ENCODE measurements around the gene PRDM16.

Gene PRDM16

DNA sequence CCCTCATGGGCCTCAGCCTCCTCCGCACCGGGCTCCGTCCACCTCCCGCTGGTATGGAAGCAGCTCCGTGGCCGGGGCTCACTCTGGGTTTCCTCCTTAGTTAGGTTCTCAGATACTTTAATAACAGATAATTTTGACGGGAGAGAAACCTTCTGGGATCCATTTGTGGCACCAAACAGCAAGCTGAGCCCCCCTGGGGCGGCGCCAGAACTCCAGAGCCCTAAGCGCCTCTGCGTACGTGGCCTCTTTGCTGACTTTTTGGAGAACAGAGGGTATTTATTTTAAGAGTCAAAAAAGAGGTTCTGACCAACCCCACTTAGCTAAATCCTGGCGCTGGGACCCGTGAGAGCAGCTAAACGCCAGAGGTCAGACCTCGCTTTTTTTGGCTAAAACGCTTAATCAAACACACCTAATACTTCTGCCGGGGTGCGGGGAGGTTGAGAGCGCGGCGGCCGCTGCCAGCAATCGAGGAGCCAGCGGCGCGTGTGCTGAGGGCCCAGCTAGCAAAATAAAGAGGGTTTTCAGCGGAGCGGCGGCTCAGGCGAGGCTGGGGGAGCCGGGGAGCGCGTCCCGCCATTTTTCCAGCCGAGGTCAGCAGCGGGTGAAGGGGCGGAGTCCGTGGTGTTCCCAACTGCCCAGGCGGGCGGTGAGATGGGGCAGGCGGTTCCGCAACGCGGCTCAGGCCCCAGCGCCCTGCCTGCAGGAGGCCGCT lies 171.7 kb downstream of the PRDM16 start:
- Histone ChIP-seq H3K36me3 (ENCODE audit: control insufficient read depth, insufficient read depth, low read length) (no peaks in the 10 kb centered on the region; the same call in 1 of the 2 replicates), H3K4me1 (ENCODE audit: control insufficient read depth, insufficient read depth, low read length) (no peaks in the 10 kb centered on the region), H3K4me3 (ENCODE audit: low read length) (no peak overlapping the region), H3K9me3 (ENCODE audit: control insufficient read depth, insufficient read depth, low read length) (peaks cover 3% of the 10 kb centered on the region), H3K27me3 (ENCODE audit: control insufficient read depth, insufficient read depth, low read length) (no peaks in the 10 kb centered on the region), H3K27ac (ENCODE audit: low read length) (no peak overlapping the region)
- no peak for DNase-seq (ENCODE audit: low read depth, low spot score)
- no CpG with 5 or more reads among the region's 47 CpGs for WGBS (ENCODE audit: insufficient coverage, insufficient read length)

DNA sequence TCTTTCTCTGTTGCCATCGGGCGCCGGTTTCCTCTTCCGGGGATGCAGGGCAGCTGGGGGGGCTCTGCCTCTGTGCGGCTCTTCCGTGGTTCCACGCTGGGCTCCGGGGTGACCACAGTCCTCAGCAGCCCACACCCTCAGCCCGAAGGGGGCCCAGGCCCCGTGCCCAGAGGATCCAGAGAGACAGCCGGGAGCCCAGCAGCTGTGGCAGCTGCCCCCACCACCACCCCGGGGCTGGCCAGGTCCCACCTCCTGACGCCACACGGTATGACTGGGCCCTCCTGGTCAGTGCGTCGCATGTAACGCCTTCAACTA lies 172.2 kb downstream of the PRDM16 start:
- peaks cover 4% of the 10 kb centered on the region for H3K9me3 ChIP-seq (ENCODE audit: control insufficient read depth, insufficient read depth, low read length)
- no CpG with 5 or more reads among the region's 17 CpGs for WGBS (ENCODE audit: insufficient coverage, insufficient read length)
- H3K27ac ChIP-seq (ENCODE audit: low read length): no peak overlapping the region
- H3K36me3 ChIP-seq (ENCODE audit: control insufficient read depth, insufficient read depth, low read length): no peaks in the 10 kb centered on the region; the same call in 1 of the 2 replicates
- DNase-seq (ENCODE audit: low read depth, low spot score): no peak
- H3K4me3 ChIP-seq (ENCODE audit: low read length): no peak overlapping the region
- H3K4me1 ChIP-seq (ENCODE audit: control insufficient read depth, insufficient read depth, low read length): no peaks in the 10 kb centered on the region
- no peaks in the 10 kb centered on the region for H3K27me3 ChIP-seq (ENCODE audit: control insufficient read depth, insufficient read depth, low read length)

DNA sequence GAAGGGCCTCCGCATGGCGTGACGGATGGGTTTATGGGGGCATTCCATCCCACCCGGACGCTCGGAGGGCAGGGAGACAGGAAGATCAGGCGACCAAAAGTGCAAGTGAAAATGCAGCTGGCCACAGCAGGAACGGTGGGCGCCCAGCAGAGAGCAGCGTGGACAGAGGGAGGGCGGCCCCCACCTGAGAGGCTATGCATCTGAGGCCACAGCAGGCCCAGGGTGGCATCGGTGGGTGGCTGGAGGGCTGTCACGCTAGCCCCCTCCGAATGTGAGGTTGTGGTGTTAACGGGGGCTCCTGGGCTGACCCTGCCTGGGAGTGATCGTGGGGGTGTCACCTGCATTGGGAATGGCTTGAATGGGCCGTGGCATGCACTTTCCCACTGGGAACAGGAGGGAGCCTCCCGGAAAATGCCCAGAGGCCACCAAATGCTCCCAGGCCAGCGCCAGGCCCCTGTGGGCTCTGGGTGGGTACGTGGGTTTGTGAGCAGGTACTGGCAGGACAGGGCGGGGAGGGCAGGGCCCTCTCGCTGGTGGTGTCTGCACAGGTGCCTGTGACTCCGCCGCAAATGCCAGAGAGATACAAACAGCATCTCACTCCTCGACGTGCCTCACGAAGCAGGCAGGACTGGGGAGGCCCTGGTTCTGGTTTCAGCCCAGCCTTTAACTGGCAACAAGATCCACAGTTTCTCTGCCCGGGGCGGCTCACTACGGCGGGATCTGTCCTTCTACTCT lies 172.8 kb downstream of the PRDM16 start:
- H3K27me3 ChIP-seq (ENCODE audit: control insufficient read depth, insufficient read depth, low read length): no peaks in the 10 kb centered on the region

DNA sequence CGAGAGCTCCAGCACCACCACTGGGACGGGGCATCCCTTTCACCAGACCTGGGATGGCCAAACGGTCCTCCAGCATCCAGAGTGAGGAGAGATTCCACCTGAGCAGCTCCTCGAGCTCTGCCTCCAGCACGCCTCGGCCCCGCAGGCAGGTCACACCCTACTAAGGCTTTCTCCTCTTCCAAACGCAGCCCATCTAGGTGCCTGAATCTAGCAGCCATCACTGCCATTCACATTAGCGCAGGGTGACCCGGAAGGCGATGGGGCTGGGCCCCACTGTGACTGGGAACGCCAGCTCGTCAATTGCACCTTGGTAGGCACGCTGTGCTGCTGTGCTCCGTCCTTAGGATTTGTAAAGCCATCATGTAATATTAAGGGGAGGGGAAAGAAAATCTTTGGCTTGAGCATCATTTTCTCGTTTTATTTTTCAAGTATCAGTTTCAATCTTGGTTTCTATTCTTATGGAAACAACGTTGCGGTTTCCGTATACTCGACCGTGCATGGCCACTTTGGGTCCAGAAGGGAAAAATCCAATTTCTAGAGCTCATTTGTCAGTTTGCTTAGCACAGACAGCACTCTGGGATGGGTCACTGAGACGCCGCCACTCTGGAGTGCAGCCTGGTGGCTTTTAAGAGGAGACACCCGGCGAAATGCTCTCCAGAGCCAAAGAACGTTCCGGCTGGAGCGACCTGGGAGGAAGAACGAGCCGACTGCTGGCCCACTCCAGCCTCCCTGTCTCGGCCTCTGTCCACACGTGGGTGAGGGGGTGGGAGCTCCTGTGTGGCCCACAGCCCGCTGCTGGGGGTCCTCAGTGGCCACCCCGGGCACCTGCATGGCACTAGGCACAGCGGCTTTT lies 173.6 kb downstream of the PRDM16 start:
- H3K27me3 ChIP-seq (ENCODE audit: control insufficient read depth, insufficient read depth, low read length): no peaks in the 10 kb centered on the region
- no peak overlapping the region for H3K4me3 ChIP-seq (ENCODE audit: low read length)
- no peaks in the 10 kb centered on the region for H3K4me1 ChIP-seq (ENCODE audit: control insufficient read depth, insufficient read depth, low read length)
- no peak overlapping the region for H3K27ac ChIP-seq (ENCODE audit: low read length)
- peaks cover 4% of the 10 kb centered on the region for H3K9me3 ChIP-seq (ENCODE audit: control insufficient read depth, insufficient read depth, low read length)
- no CpG with 5 or more reads among the region's 35 CpGs for WGBS (ENCODE audit: insufficient coverage, insufficient read length)
- no peaks in the 10 kb centered on the region; the same call in 1 of the 2 replicates for H3K36me3 ChIP-seq (ENCODE audit: control insufficient read depth, insufficient read depth, low read length)
- no peak for DNase-seq (ENCODE audit: low read depth, low spot score)

More for the DNA sequence above, 172.8 kb downstream of the PRDM16 start:
- WGBS (ENCODE audit: insufficient coverage, insufficient read length): no CpG with 5 or more reads among the region's 31 CpGs
- H3K27ac ChIP-seq (ENCODE audit: low read length): no peak overlapping the region
- H3K4me3 ChIP-seq (ENCODE audit: low read length): no peak overlapping the region
- H3K9me3 ChIP-seq (ENCODE audit: control insufficient read depth, insufficient read depth, low read length): peaks cover 4% of the 10 kb centered on the region
- DNase-seq (ENCODE audit: low read depth, low spot score): no peak
- no peaks in the 10 kb centered on the region for H3K4me1 ChIP-seq (ENCODE audit: control insufficient read depth, insufficient read depth, low read length)
- H3K36me3 ChIP-seq (ENCODE audit: control insufficient read depth, insufficient read depth, low read length): no peaks in the 10 kb centered on the region; the same call in 1 of the 2 replicates

DNA sequence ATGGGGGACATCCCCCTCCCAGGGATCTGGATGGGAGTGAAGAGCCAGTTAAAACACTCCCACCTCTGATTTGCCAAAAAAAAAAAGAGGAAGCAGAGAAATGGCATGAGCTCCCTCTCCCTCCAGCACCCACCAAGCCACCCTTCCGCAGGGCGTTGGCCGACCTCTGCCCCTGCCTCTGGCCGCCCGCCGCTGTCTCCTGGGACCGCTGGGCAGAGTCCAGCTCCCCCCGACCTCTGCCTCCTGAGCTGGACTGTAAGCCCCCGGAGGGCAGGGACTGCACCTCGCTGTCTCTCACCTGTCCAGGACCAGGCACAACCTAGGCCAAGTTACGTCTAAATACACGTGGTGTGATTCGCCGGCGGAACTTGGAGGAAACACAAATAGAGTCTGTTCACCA lies 174.3 kb downstream of the PRDM16 start:
- Histone ChIP-seq H3K27me3 (ENCODE audit: control insufficient read depth, insufficient read depth, low read length) (no peaks in the 10 kb centered on the region), H3K36me3 (ENCODE audit: control insufficient read depth, insufficient read depth, low read length) (no peaks in the 10 kb centered on the region; the same call in 1 of the 2 replicates), H3K27ac (ENCODE audit: low read length) (no peak overlapping the region), H3K9me3 (ENCODE audit: control insufficient read depth, insufficient read depth, low read length) (peaks cover 4% of the 10 kb centered on the region), H3K4me3 (ENCODE audit: low read length) (no peak overlapping the region), H3K4me1 (ENCODE audit: control insufficient read depth, insufficient read depth, low read length) (no peaks in the 10 kb centered on the region)
- DNase-seq (ENCODE audit: low read depth, low spot score): no peak
- no CpG with 5 or more reads among the region's 15 CpGs for WGBS (ENCODE audit: insufficient coverage, insufficient read length)

DNA sequence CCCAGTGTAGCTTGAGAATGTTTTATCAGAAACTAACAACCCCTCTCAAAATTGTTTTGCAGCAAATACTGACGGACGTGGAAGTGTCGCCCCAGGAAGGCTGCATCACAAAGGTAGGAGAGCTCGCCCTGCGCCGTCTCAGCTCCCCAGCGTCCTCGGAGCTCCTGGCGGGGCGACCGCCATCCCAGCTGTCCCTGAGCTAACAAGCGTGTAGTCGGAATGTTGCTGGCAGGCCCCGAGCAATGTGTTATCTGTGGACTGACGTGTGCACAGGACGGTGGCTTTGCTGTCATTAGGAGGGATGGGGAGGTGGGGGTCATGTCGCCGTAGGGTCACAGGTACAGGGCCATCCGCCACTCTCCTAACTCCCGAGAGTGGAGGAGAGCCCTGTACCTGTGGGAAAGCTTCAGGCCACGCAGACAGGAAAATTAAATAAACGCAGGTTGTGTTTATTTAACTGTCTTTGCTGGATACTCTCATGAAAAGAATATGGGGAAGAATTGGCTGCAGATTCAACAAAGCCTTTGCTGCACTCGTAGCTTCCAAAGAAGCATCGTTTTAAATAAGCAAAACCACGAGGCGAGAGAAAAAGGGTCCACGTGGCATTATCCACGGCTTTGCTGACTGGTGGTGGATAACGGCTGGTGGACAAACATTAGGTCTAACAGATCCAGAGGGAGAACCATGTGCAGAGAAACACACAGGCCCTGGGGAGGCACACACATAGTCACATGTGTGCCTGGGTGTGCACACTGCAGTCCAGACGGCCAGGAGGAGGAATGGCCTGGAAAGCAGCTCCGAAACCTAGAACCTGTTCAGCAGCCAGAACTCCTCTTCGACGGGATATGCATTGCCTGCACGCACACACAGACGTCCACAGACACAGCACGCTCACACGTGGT lies 175.3 kb downstream of the PRDM16 start:
- Histone ChIP-seq H3K27me3 (ENCODE audit: control insufficient read depth, insufficient read depth, low read length) (no peaks in the 10 kb centered on the region), H3K4me1 (ENCODE audit: control insufficient read depth, insufficient read depth, low read length) (no peaks in the 10 kb centered on the region), H3K27ac (ENCODE audit: low read length) (no peak overlapping the region), H3K36me3 (ENCODE audit: control insufficient read depth, insufficient read depth, low read length) (no peaks in the 10 kb centered on the region; the same call in 1 of the 2 replicates), H3K4me3 (ENCODE audit: low read length) (no peak overlapping the region), H3K9me3 (ENCODE audit: control insufficient read depth, insufficient read depth, low read length) (peaks cover 6% of the 10 kb centered on the region)
- WGBS (ENCODE audit: insufficient coverage, insufficient read length): no CpG with 5 or more reads among the region's 37 CpGs
- DNase-seq (ENCODE audit: low read depth, low spot score): no peak

DNA sequence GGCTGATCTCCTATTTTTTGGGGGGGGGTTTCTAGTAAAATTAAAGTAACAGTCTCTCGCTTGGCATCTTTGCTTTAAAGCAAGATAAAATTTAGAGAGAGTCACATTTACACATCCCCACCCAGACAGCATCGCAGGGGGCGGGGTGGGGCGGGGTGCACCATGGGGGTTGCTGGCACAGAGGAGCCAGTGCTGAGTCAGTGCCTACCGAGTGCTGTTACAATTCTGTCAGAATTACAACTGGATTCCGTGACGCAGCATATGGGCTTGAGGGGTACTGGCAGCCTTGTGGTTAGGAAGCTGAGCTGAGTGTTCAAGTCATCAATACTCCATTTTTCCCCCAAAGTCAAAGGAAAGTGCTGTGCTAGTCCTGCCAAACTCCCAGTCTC lies 175.9 kb downstream of the PRDM16 start:
- Histone ChIP-seq H3K4me1 (ENCODE audit: control insufficient read depth, insufficient read depth, low read length) (no peaks in the 10 kb centered on the region; the same call in 1 of the 2 replicates), H3K4me3 (ENCODE audit: low read length) (no peak overlapping the region), H3K9me3 (ENCODE audit: control insufficient read depth, insufficient read depth, low read length) (peaks cover 6% of the 10 kb centered on the region; the same call in 1 of the 2 replicates), H3K27me3 (ENCODE audit: control insufficient read depth, insufficient read depth, low read length) (no peaks in the 10 kb centered on the region), H3K36me3 (ENCODE audit: control insufficient read depth, insufficient read depth, low read length) (no peaks in the 10 kb centered on the region; the same call in 1 of the 2 replicates), H3K27ac (ENCODE audit: low read length) (no peak overlapping the region)
- DNase-seq (ENCODE audit: low read depth, low spot score): no peak
- no CpG with 5 or more reads among the region's 7 CpGs for WGBS (ENCODE audit: insufficient coverage, insufficient read length)

DNA sequence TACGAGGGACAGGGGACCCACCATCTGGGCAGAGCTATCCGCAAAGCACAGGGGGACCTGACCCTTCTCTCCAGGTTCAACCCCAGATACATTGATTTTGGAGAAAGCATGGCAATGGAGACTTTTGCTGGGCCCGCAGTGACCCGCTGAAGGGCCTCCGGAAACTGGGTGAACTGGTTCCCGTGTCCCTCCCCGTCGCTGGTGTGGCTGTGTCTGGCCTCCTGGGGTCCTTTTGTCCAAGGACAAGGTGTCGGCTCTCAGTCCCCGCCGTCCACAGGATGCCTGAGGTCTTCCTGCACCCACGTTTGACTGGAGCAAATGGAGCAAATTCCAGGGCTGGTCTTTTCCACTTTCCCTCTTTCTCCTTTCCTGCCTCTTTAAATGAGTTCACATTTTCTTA lies 176.3 kb downstream of the PRDM16 start:
- no peaks in the 10 kb centered on the region; the same call in 1 of the 2 replicates for H3K4me1 ChIP-seq (ENCODE audit: control insufficient read depth, insufficient read depth, low read length)
- H3K27me3 ChIP-seq (ENCODE audit: control insufficient read depth, insufficient read depth, low read length): no peaks in the 10 kb centered on the region
- H3K4me3 ChIP-seq (ENCODE audit: low read length): no peak overlapping the region
- H3K9me3 ChIP-seq (ENCODE audit: control insufficient read depth, insufficient read depth, low read length): peaks cover 6% of the 10 kb centered on the region; the same call in 1 of the 2 replicates
- no peaks in the 10 kb centered on the region; the same call in 1 of the 2 replicates for H3K36me3 ChIP-seq (ENCODE audit: control insufficient read depth, insufficient read depth, low read length)
- WGBS (ENCODE audit: insufficient coverage, insufficient read length): no CpG with 5 or more reads among the region's 12 CpGs
- no peak overlapping the region for H3K27ac ChIP-seq (ENCODE audit: low read length)
- DNase-seq (ENCODE audit: low read depth, low spot score): no peak

DNA sequence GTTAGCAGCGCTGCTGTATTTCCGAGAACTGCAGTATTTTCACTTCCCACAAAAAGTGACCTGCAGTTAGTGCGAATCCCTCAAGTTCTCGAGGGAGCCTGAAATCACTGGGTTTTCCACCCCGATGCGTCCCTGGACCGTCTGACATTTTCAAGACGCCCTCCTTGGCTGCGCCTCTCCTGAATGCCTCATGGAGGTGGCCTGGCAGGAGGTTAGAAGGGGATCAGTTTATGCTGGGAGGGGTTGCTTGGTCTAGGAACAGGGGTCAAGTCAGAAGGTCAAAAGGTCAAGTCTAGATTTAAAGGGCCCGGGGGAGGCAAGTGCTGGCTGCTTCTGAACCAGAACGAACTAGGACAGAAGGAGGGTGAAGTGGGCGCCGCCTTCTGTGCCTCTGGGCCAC lies 176.8 kb downstream of the PRDM16 start:
- Histone ChIP-seq H3K9me3 (ENCODE audit: control insufficient read depth, insufficient read depth, low read length) (peaks cover 6% of the 10 kb centered on the region; the same call in 1 of the 2 replicates), H3K27ac (ENCODE audit: low read length) (no peak overlapping the region), H3K36me3 (ENCODE audit: control insufficient read depth, insufficient read depth, low read length) (no peaks in the 10 kb centered on the region; the same call in 1 of the 2 replicates), H3K4me3 (ENCODE audit: low read length) (no peak overlapping the region), H3K4me1 (ENCODE audit: control insufficient read depth, insufficient read depth, low read length) (no peaks in the 10 kb centered on the region; the same call in 1 of the 2 replicates), H3K27me3 (ENCODE audit: control insufficient read depth, insufficient read depth, low read length) (no peaks in the 10 kb centered on the region)
- no peak for DNase-seq (ENCODE audit: low read depth, low spot score)
- WGBS (ENCODE audit: insufficient coverage, insufficient read length): no CpG with 5 or more reads among the region's 13 CpGs

Measured in iPS DF 6.9 (cell line).